ENCODE data around the gene TRIM43B. TPM values are rescaled to one million over a fixed set of nuclear protein-coding genes. Genes with fewer than 3 reads are reported as not detected.

Gene TRIM43B
- 0.07 to 0.15 TPM in 2 of 5 replicates, not detected in the others for total RNA-seq (2022; extraction: Qiagen RNA extraction)

DNA sequence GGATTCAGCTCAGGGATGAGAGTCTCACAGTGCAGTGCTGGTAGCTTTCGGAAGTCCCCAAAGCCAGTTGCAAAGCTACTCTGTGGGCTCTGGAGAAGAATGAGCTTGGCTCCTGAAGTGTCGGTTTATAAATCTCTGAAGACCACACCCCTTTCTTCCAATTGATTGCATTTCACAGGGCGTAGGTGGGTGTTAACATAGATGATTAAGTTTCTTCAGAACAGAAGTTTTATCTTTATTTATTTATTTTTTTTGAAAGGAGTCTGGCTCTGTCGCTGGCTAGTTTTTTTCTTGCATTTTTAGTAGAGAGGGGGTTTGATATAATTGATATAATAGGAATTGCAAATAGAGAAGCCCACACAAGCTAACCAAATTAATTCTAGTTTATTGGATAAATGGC, at the start of gene TRIM43B:
TSS of gene TRIM43B (minus strand) at position 101 of the 400 bp plus-strand sequence. CDS start 2,040 bp downstream, outside the sequence.

Other genes starting within 250 kb of the TRIM43B start
- gene PROM2, start 210.3 kb downstream of the TRIM43B start, total RNA-seq (2022; extraction: Qiagen RNA extraction): 0.02 TPM in 2 of 5 replicates, not detected in the others
- gene KCNIP3, start 187.4 kb downstream of the TRIM43B start, total RNA-seq (2022; extraction: Qiagen RNA extraction): 1.5 to 2.3 TPM (median 1.8 TPM) in 5 replicates
- gene FAHD2A, start 82.0 kb downstream of the TRIM43B start, total RNA-seq (2022; extraction: Qiagen RNA extraction): 25.4 to 30.0 TPM (median 28.9 TPM) in 5 replicates
- 0.07 to 0.17 TPM (median 0.12 TPM) in 4 of 5 replicates, not detected in the other for gene TRIM43, start 107.2 kb upstream of the TRIM43B start, total RNA-seq (2022; extraction: Qiagen RNA extraction)

Measured in A549 treated with dexamethasone at 1 μM for 4 hours (cell line).